Skeletal muscle tissue (tissue), 4 donors: ENCODE data around the gene RIN1. TPM values are rescaled to one million over a fixed set of nuclear protein-coding genes. Genes with fewer than 3 reads are reported as not detected.

Source experiments
- H3K27ac ChIP-seq: one replicate; pipeline ENCODE4 v1.7.0; 2013; ENCODE audit warnings: mild to moderate bottlenecking, low read depth, low read length, inconsistent platforms
- H3K27me3 ChIP-seq, 3 donors: one replicate each; pipeline ENCODE4 v1.7.0; 2013; ENCODE audit warnings: low read length in 3 of 3; ENCODE audit not compliant: control insufficient read depth in 3 of 3, insufficient read depth in 3 of 3
- H3K36me3 ChIP-seq, 3 donors: one replicate each; pipeline ENCODE4 v1.7.0; 2013; ENCODE audit warnings: low read length in 3 of 3; ENCODE audit not compliant: control insufficient read depth in 3 of 3, insufficient read depth in 3 of 3
- H3K4me1 ChIP-seq, 3 donors: one replicate each; pipeline ENCODE4 v1.7.0; 2013; ENCODE audit warnings: low read length in 3 of 3, mild to moderate bottlenecking in 3 of 3; ENCODE audit not compliant: control insufficient read depth in 3 of 3, insufficient read depth in 3 of 3
- H3K4me3 ChIP-seq, 3 donors: one replicate each; pipeline ENCODE4 v1.7.0; 2013; ENCODE audit warnings: low read length in 3 of 3
- H3K9ac ChIP-seq, 3 donors: one replicate each; pipeline ENCODE4 v1.7.0; 2013; ENCODE audit warnings: low read length in 3 of 3, mild to moderate bottlenecking in 3 of 3, moderate library complexity in 2 of 3, low read depth in 1 of 3
- H3K9me3 ChIP-seq, 3 donors: one replicate each; pipeline ENCODE4 v1.7.0; 2013; ENCODE audit warnings: low read length in 3 of 3; ENCODE audit not compliant: control insufficient read depth in 3 of 3
- total RNA-seq: library from RNA; depleted of rRNA; stranded (reverse); fragments of >200 nt; gene quantifications from one replicate; pipeline ENCODE4 v1.2.3, GENCODE V29; 2014
- donor health status: Osteomylitis.

The RIN1 gene
- total RNA-seq, 1 donor from 2014 or later = 5.7 TPM

- H3K9ac ChIP-seq = no peak overlapping the region
- no peak overlapping the region for H3K27ac ChIP-seq
- H3K27me3 ChIP-seq = peaks cover 28 to 42% (median 29%) of the 10 kb centered on the region in 3 donors
- H3K9me3 ChIP-seq = no peaks in the 10 kb centered on the region
- H3K4me3 ChIP-seq = no peak overlapping the region
- no peaks in the 10 kb centered on the region for H3K4me1 ChIP-seq
- H3K36me3 ChIP-seq = no peaks in the 10 kb centered on the region
Observed at GRCh38 chr11:66297610-66298009, 38.6 kb downstream of the RIN1 start.

GRCh38 chr11:66294626-66295620 lies 41.3 kb downstream of the RIN1 start:
- H3K9me3 ChIP-seq = no peaks in the 10 kb centered on the region
- H3K27me3 ChIP-seq = peaks cover 37 to 54% (median 39%) of the 10 kb centered on the region in 3 donors
- H3K27ac ChIP-seq = no peak overlapping the region
- H3K4me3 ChIP-seq = no peak overlapping the region
- no peaks in the 10 kb centered on the region for H3K36me3 ChIP-seq
- H3K9ac ChIP-seq = no peak overlapping the region
- peaks cover 0 to 9% (median 4%) of the 10 kb centered on the region in 3 donors for H3K4me1 ChIP-seq

- Histone ChIP-seq H3K9me3 (no peaks in the 10 kb centered on the region), H3K36me3 (no peaks in the 10 kb centered on the region), H3K27ac (no peak overlapping the region), H3K4me1 (peaks cover 5 to 17% (median 10%) of the 10 kb centered on the region in 3 donors), H3K4me3 (no peak overlapping the region), H3K27me3 (peaks cover 37 to 54% (median 39%) of the 10 kb centered on the region in 3 donors), H3K9ac (no peak overlapping the region)
Observed at GRCh38 chr11:66293777-66294625, 42.2 kb downstream of the RIN1 start.

- H3K27ac ChIP-seq = no peak overlapping the region
- H3K9me3 ChIP-seq = no peaks in the 10 kb centered on the region
- H3K4me3 ChIP-seq = no peak overlapping the region
- peaks cover 37 to 54% (median 39%) of the 10 kb centered on the region in 3 donors for H3K27me3 ChIP-seq
- peaks cover 7 to 19% (median 12%) of the 10 kb centered on the region in 3 donors for H3K4me1 ChIP-seq
- H3K36me3 ChIP-seq = no peaks in the 10 kb centered on the region
- H3K9ac ChIP-seq = no peak overlapping the region
Observed at GRCh38 chr11:66293352-66293751, 42.9 kb downstream of the RIN1 start.

- no peaks in the 10 kb centered on the region for H3K9me3 ChIP-seq
- H3K4me1 ChIP-seq = peaks cover 13 to 25% (median 18%) of the 10 kb centered on the region in 3 donors
- H3K9ac ChIP-seq = no peak overlapping the region
- no peaks in the 10 kb centered on the region for H3K36me3 ChIP-seq
- no peak overlapping the region for H3K27ac ChIP-seq
- peaks cover 37 to 54% (median 39%) of the 10 kb centered on the region in 3 donors for H3K27me3 ChIP-seq
- no peak overlapping the region for H3K4me3 ChIP-seq
Observed at GRCh38 chr11:66292543-66293332, 43.5 kb downstream of the RIN1 start.

GRCh38 chr11:66291706-66292542 lies 44.3 kb downstream of the RIN1 start, which contains the start of gene TMEM151A:
TMEM151A (plus strand) TSS chr11:66291894; CDS start chr11:66292014, 120 bp downstream.
- Histone ChIP-seq H3K4me3 (peak within 1 kb of the TSS in 1 of 3 donors; percentile 43), H3K27ac (no peak within 1 kb of the TSS), H3K36me3 (peaks cover 0 to 3% (median under 1%) of the 10 kb centered on the region in 3 donors), H3K9me3 (no peaks in the 10 kb centered on the region), H3K9ac (no peak within 1 kb of the TSS), H3K4me1 (peaks cover 16 to 32% (median 26%) of the 10 kb centered on the region in 3 donors), H3K27me3 (peaks cover 37 to 53% (median 39%) of the 10 kb centered on the region in 3 donors)

GRCh38 chr11:66291303-66291705 lies 44.9 kb downstream of the RIN1 start:
- H3K4me1 ChIP-seq = peaks cover 16 to 38% (median 30%) of the 10 kb centered on the region in 3 donors
- no peak overlapping the region for H3K9ac ChIP-seq
- H3K27ac ChIP-seq = no peak overlapping the region
- peaks cover 0 to 6% (median 5%) of the 10 kb centered on the region in 3 donors for H3K36me3 ChIP-seq
- H3K4me3 ChIP-seq = no peak overlapping the region
- H3K27me3 ChIP-seq = peaks cover 37 to 47% (median 39%) of the 10 kb centered on the region in 3 donors
- no peaks in the 10 kb centered on the region for H3K9me3 ChIP-seq

GRCh38 chr11:66290330-66290621 lies 46.0 kb downstream of the RIN1 start:
- peaks cover 31 to 38% (median 33%) of the 10 kb centered on the region in 3 donors for H3K27me3 ChIP-seq
- no peak overlapping the region for H3K27ac ChIP-seq
- H3K4me1 ChIP-seq = peaks cover 16 to 48% (median 38%) of the 10 kb centered on the region in 3 donors
- no peak overlapping the region for H3K9ac ChIP-seq
- no peaks in the 10 kb centered on the region for H3K9me3 ChIP-seq
- peak overlapping the region in 1 of 3 donors; percentile 93 for H3K4me3 ChIP-seq
- peaks cover 6 to 9% (median 8%) of the 10 kb centered on the region in 3 donors for H3K36me3 ChIP-seq
